ENCODE measurements around the gene GGT5. TPM values are rescaled to one million over a fixed set of nuclear protein-coding genes. Genes with fewer than 3 reads are reported as not detected.
"Not testable (repeated sequence)": the region's sequence is repeated elsewhere in the genome, so short reads cannot be mapped to it uniquely, and the experiment has no call there.

Gene GGT5
- total and polyA plus RNA-seq, 10 donors, result 9.5 to 47.2 (median 30.8) TPM

GRCh38 chr22:24247564-24248344 lies 2.9 kb upstream of the GGT5 start:
- 30 to 64% (median 53%) methylated on average over 10 to 23 of the region's 23 CpGs for WGBS, 5 donors
- H3K4me3 ChIP-seq, result no peak overlapping the region

GRCh38 chr22:24247011-24247507 lies 2.2 kb upstream of the GGT5 start:
- WGBS, 5 donors, result 73 to 82% (median 75%) methylated on average over 3 to 6 of the region's 6 CpGs
- peak; percentile 59 for DNase-seq
- no peak overlapping the region for H3K4me3 ChIP-seq
- peak overlapping the region; percentile 57 to 85 (median 75) for H3K27ac ChIP-seq
- peaks cover 19 to 55% (median 34%) of the 10 kb centered on the region in 6 donors for H3K4me1 ChIP-seq
- no peaks in the 10 kb centered on the region for H3K9me3 ChIP-seq
- no peaks in the 10 kb centered on the region for H3K27me3 ChIP-seq (replicated peaks in 1 of 7)
- TF ChIP-seq POLR2AphosphoS5 (IDR thresholded peaks at IDR 0.05) (no peak), POLR2A (IDR thresholded peaks at IDR 0.05) (no peak), CTCF (IDR thresholded peaks at IDR 0.05 in 8 of 11, conservative IDR thresholded peaks at IDR 0.05 in 3 of 11) (no peak)
- no peaks in the 10 kb centered on the region for H3K36me3 ChIP-seq
- intact Hi-C loops (cut with DNase I; ENCODE audit: low total_unique reads), result loop anchor here (5.0 kb wide), 1 partner anchor 60 kb away; no protein-coding TSS in a partner anchor

More at GRCh38 chr22:24247564-24248344, 2.9 kb upstream of the GGT5 start:
- no peaks in the 10 kb centered on the region for H3K27me3 ChIP-seq (replicated peaks in 1 of 7)
- no peaks in the 10 kb centered on the region for H3K9me3 ChIP-seq
- peak; percentile 91 for DNase-seq
- peaks cover 12 to 48% (median 27%) of the 10 kb centered on the region in 6 donors for H3K4me1 ChIP-seq
- intact Hi-C loops (cut with DNase I; ENCODE audit: low total_unique reads), result loop anchor here (5.0 kb wide), 1 partner anchor 60 kb away; no protein-coding TSS in a partner anchor
- peak overlapping the region in 6 of 8 donors; percentile 15 to 85 (median 80) for H3K27ac ChIP-seq
- no peaks in the 10 kb centered on the region for H3K36me3 ChIP-seq
- TF ChIP-seq POLR2A (IDR thresholded peaks at IDR 0.05) (no peak), POLR2AphosphoS5 (IDR thresholded peaks at IDR 0.05) (peak; percentile 49 to 81 (median 71)), CTCF (IDR thresholded peaks at IDR 0.05 in 8 of 11, conservative IDR thresholded peaks at IDR 0.05 in 3 of 11) (peak; percentile 74 to 93 (median 86))

- 58 to 75% (median 67%) methylated on average over 8 to 18 of the region's 18 CpGs for WGBS, 5 donors
- not testable (repeated sequence) for H3K27me3 ChIP-seq (replicated peaks in 1 of 7); H3K9me3 ChIP-seq; H3K36me3 ChIP-seq
- Histone ChIP-seq H3K27ac (peak overlapping the region; percentile 29 to 85 (median 73)), H3K4me3 (peak overlapping the region in 3 of 8 donors; percentile 7 to 37 (median 11)), H3K4me1 (peaks cover 21 to 64% (median 41%) of the 10 kb centered on the region in 6 donors)
- DNase-seq, result peak; percentile 77
- intact Hi-C loops (cut with DNase I; ENCODE audit: low total_unique reads), result loop anchor here (5.0 kb wide), 1 partner anchor 59 kb away; no protein-coding TSS in a partner anchor
- peak; percentile 57 to 70 (median 64) for TF ChIP-seq POLR2AphosphoS5 (IDR thresholded peaks at IDR 0.05)
Observed at GRCh38 chr22:24245584-24246561, 991 bp upstream of the GGT5 start.

GRCh38 chr22:24244144-24244787 lies 616 bp downstream of the GGT5 start:
- peak; percentile 74 for DNase-seq
- peak overlapping the region in 7 of 8 donors; percentile 26 to 85 (median 79) for H3K27ac ChIP-seq
- intact Hi-C loops (cut with DNase I; ENCODE audit: low total_unique reads), result no loop called here

More at GRCh38 chr22:24244144-24244787, 616 bp downstream of the GGT5 start:
- peaks cover 21 to 75% (median 46%) of the 10 kb centered on the region in 6 donors for H3K4me1 ChIP-seq
- H3K9me3 ChIP-seq, result no peaks in the 10 kb centered on the region
- no peaks in the 10 kb centered on the region for H3K27me3 ChIP-seq (replicated peaks in 1 of 7)
- 40 to 57% (median 44%) methylated on average over 19 of the region's 19 CpGs for WGBS, 5 donors
- peak overlapping the region in 4 of 8 donors; percentile 6 to 54 (median 24) for H3K4me3 ChIP-seq
- TF ChIP-seq POLR2AphosphoS5 (IDR thresholded peaks at IDR 0.05) (peak in 2 of 3 donors; percentile 0 to 53), CTCF (IDR thresholded peaks at IDR 0.05 in 8 of 11, conservative IDR thresholded peaks at IDR 0.05 in 3 of 11) (no peak)
- no peaks in the 10 kb centered on the region for H3K36me3 ChIP-seq

Measured in spleen (tissue), 11 donors.